H9 (cell line): ENCODE data around the gene HOXC12. TPM values are rescaled to one million over a fixed set of nuclear protein-coding genes. Genes with fewer than 3 reads are reported as not detected.

Source experiments
- DNase-seq: peaks from one replicate; pipeline ENCODE4 v3.0.0-alpha.2; 2017
- H2AFZ ChIP-seq: one replicate; pipeline ENCODE4 v1.6.1; 2013; ENCODE audit warnings: mild to moderate bottlenecking, low read length, control low read depth, moderate library complexity
- H2AK5ac ChIP-seq: 2 replicates; pipeline ENCODE4 v1.6.1; 2013; ENCODE audit warnings: low read length, control low read depth, mixed read lengths; ENCODE audit not compliant: insufficient read length
- H2BK120ac ChIP-seq: one replicate; pipeline ENCODE4 v1.6.1; 2013; ENCODE audit warnings: low read depth, mild to moderate bottlenecking, low read length, control low read depth, inconsistent platforms; ENCODE audit not compliant: poor library complexity, severe bottlenecking
- H2BK12ac ChIP-seq: 2 replicates; pipeline ENCODE4 v1.6.1; 2013; ENCODE audit warnings: low read length, control low read depth, mixed read lengths, low read depth; ENCODE audit not compliant: insufficient read length
- H2BK15ac ChIP-seq: 2 replicates; pipeline ENCODE4 v1.6.1; 2013; ENCODE audit warnings: low read depth, low read length, control low read depth
- H2BK20ac ChIP-seq: one replicate; pipeline ENCODE4 v1.6.1; 2013; ENCODE audit warnings: low read depth, mild to moderate bottlenecking, low read length, control low read depth, inconsistent platforms; ENCODE audit not compliant: poor library complexity, severe bottlenecking
- H2BK5ac ChIP-seq: 2 replicates; pipeline ENCODE4 v1.6.1; 2013; ENCODE audit warnings: low read length, control low read depth, mixed read lengths; ENCODE audit not compliant: insufficient read length
- H3K14ac ChIP-seq: 2 replicates; pipeline ENCODE4 v1.6.1; 2013; ENCODE audit warnings: low read length, control low read depth; ENCODE audit not compliant: insufficient read depth
- H3K18ac ChIP-seq: 2 replicates; pipeline ENCODE4 v1.6.1; 2013; ENCODE audit warnings: low read depth, mild to moderate bottlenecking, mixed read lengths, low read length, control low read depth; ENCODE audit not compliant: insufficient read length
- H3K23ac ChIP-seq: 2 replicates; pipeline ENCODE4 v1.6.1; 2013; ENCODE audit warnings: low read length, control low read depth, mixed read lengths, low read depth; ENCODE audit not compliant: insufficient read length
- H3K23me2 ChIP-seq: 2 replicates; pipeline ENCODE4 v1.6.1; 2013; ENCODE audit warnings: low read depth, mild to moderate bottlenecking, mixed read lengths, low read length, control low read depth; ENCODE audit not compliant: insufficient read length, poor library complexity, severe bottlenecking
- H3K27ac ChIP-seq: 2 replicates; pipeline ENCODE4 v1.5.1; 2013; ENCODE audit warnings: low read length, control low read depth, mixed read lengths, low read depth; ENCODE audit not compliant: insufficient read length
- H3K27me3 ChIP-seq: 2 replicates; pipeline ENCODE4 v1.6.1; 2013; ENCODE audit warnings: low read length, control low read depth, inconsistent platforms; ENCODE audit not compliant: insufficient read depth
- H3K4ac ChIP-seq: 2 replicates; pipeline ENCODE4 v1.6.1; 2013; ENCODE audit warnings: low read depth, mild to moderate bottlenecking, control low read depth, inconsistent platforms, low read length, moderate library complexity
- H3K4me1 ChIP-seq: 2 replicates; pipeline ENCODE4 v1.6.1; 2013; ENCODE audit warnings: low read length, control low read depth, inconsistent platforms; ENCODE audit not compliant: insufficient read depth
- H3K4me2 ChIP-seq: 2 replicates; pipeline ENCODE4 v1.6.1; 2013; ENCODE audit warnings: low read length, control low read depth, mixed read lengths; ENCODE audit not compliant: insufficient read length, insufficient read depth
- H3K56ac ChIP-seq: 2 replicates; pipeline ENCODE4 v1.6.1; 2013; ENCODE audit warnings: low read depth, mild to moderate bottlenecking, mixed read lengths, low read length, control low read depth; ENCODE audit not compliant: insufficient read length
- H3K79me1 ChIP-seq: 2 replicates; pipeline ENCODE4 v1.6.1; 2013; ENCODE audit warnings: low read depth, mild to moderate bottlenecking, moderate library complexity, low read length, control low read depth, inconsistent platforms; ENCODE audit not compliant: insufficient read depth, poor library complexity, severe bottlenecking
- H3K79me2 ChIP-seq: 2 replicates; pipeline ENCODE4 v1.6.1; 2013; ENCODE audit warnings: low read length, control low read depth, inconsistent platforms; ENCODE audit not compliant: insufficient read depth
- H3K9ac ChIP-seq: 2 replicates; pipeline ENCODE4 v1.6.1; 2013; ENCODE audit warnings: low read length, control low read depth, mixed read lengths; ENCODE audit not compliant: insufficient read length; ENCODE audit errors: extremely low read depth
- H3K9me3 ChIP-seq: one replicate; pipeline ENCODE4 v1.6.1; 2013; ENCODE audit warnings: low read depth, low read length, inconsistent platforms; ENCODE audit not compliant: control insufficient read depth
- H3T11ph ChIP-seq: one replicate; pipeline ENCODE4 v1.6.1; 2013; ENCODE audit warnings: mild to moderate bottlenecking, low read length, control low read depth, inconsistent platforms
- H4K20me1 ChIP-seq: one replicate; pipeline ENCODE4 v1.6.1; 2013; ENCODE audit not compliant: control insufficient read depth, insufficient read length, insufficient read depth
- H4K5ac ChIP-seq: 2 replicates; pipeline ENCODE4 v1.6.1; 2013; ENCODE audit warnings: low read depth, mild to moderate bottlenecking, mixed read lengths, low read length, control low read depth; ENCODE audit not compliant: insufficient read length
- H4K8ac ChIP-seq: replicated peaks from 2 replicates; pipeline ENCODE4 v1.6.1; 2013; ENCODE audit warnings: low read length, control low read depth, mixed read lengths, low read depth; ENCODE audit not compliant: insufficient read length
- H4K91ac ChIP-seq: 2 replicates; pipeline ENCODE4 v1.6.1; 2013; ENCODE audit warnings: low read depth, mild to moderate bottlenecking, moderate library complexity, mixed read lengths, low read length, control low read depth; ENCODE audit not compliant: insufficient read length
- H3K27ac Mint-ChIP-seq, 3 experiments: 2 replicates in 2 of 3; 3 replicates in 1 of 3; pipeline ENCODE4 v1.8.0; 2020 to 2021; ENCODE audit warnings: mixed read lengths in 3 of 3, mild to moderate bottlenecking in 1 of 3, moderate library complexity in 1 of 3
- H3K27me3 Mint-ChIP-seq: 2 replicates; pipeline ENCODE4 v1.8.0; 2021; ENCODE audit warnings: low read depth, mild to moderate bottlenecking, moderate library complexity, mixed read lengths
- H3K36me3 Mint-ChIP-seq, 3 experiments: 2 replicates in 2 of 3; 3 replicates in 1 of 3; pipeline ENCODE4 v1.8.0; 2020 to 2021; ENCODE audit warnings: low read depth in 3 of 3, mixed read lengths in 3 of 3; ENCODE audit not compliant: insufficient read depth in 1 of 3
- H3K4me1 Mint-ChIP-seq, 2 experiments: 2 replicates each; pipeline ENCODE4 v1.8.0; 2020; ENCODE audit warnings: mixed read lengths in 2 of 2
- H3K4me3 Mint-ChIP-seq, 2 experiments: 2 replicates in 1 of 2; 3 replicates in 1 of 2; pipeline ENCODE4 v1.8.0; 2020 to 2021; ENCODE audit warnings: mild to moderate bottlenecking in 2 of 2, mixed read lengths in 2 of 2, moderate library complexity in 1 of 2
- H3K9me3 Mint-ChIP-seq, 2 experiments: 2 replicates in 1 of 2; 3 replicates in 1 of 2; pipeline ENCODE4 v1.8.0; 2020; ENCODE audit warnings: mild to moderate bottlenecking in 2 of 2, mixed read lengths in 2 of 2, moderate library complexity in 1 of 2
- CTCF ChIP-seq: fragments of 200-600 bp; sonication (generic); conservative IDR thresholded peaks from 3 replicates; pipeline ENCODE4 v1.8.0; 2021; ENCODE audit warnings: antibody characterized with exemption, mild to moderate bottlenecking
- total RNA-seq: library from RNA; stranded (reverse); gene quantifications from 2 replicates; pipeline ENCODE4 v1.2.1, GENCODE V29; 2021

Gene HOXC12
- total RNA-seq, 1 experiment from 2014 or later: not detected

GRCh38 chr12:53941187-53941586 is 13.5 kb upstream of the HOXC12 start:
- Histone ChIP-seq H2BK12ac (no peak overlapping the region), H4K8ac (no peak overlapping the region), H4K91ac (no peak overlapping the region), H3K4me1 (no peaks in the 10 kb centered on the region), H2BK15ac (no peak overlapping the region), H3K23me2 (no peaks in the 10 kb centered on the region), H3K79me1 (no peaks in the 10 kb centered on the region), H2BK5ac (no peak overlapping the region), H2AFZ (no peak overlapping the region), H3K79me2 (no peaks in the 10 kb centered on the region), H3K14ac (no peak overlapping the region), H2BK120ac (no peak overlapping the region), H2BK20ac (no peak overlapping the region), H3K27ac (no peak overlapping the region), H3K4ac (no peak overlapping the region), H3K27me3 (peaks cover 92% of the 10 kb centered on the region), H4K20me1 (no peaks in the 10 kb centered on the region), H3K9ac (no peak overlapping the region), H3K4me2 (no peak overlapping the region), H3K56ac (no peak overlapping the region), H3K18ac (no peak overlapping the region), H3T11ph (no peak overlapping the region), H2AK5ac (no peak overlapping the region), H3K23ac (no peak overlapping the region), H4K5ac (no peak overlapping the region), H3K9me3 (no peaks in the 10 kb centered on the region)
- Mint-ChIP-seq H3K4me1 (peaks cover 0 to 16% of the 10 kb centered on the region in 2 experiments; a peak in 3 of 4 replicates), H3K4me3 (no peak overlapping the region), H3K27me3 (peaks cover 98% of the 10 kb centered on the region), H3K9me3 (peaks cover under 1 to 4% of the 10 kb centered on the region in 2 experiments), H3K27ac (no peak overlapping the region), H3K36me3 (no peaks in the 10 kb centered on the region)
- TF ChIP-seq CTCF: no peak
- no peak for DNase-seq
